NCI-H69 (cell line): ENCODE measurements around the gene NFS1.
"Not testable (repeated sequence)": the region's sequence is repeated elsewhere in the genome, so short reads cannot be mapped to it uniquely, and the experiment has no call there.

Experiments
- DNase-seq: peaks from one replicate; lab custom pipeline; 2025; lab: John Stamatoyannopoulos, UW

The NFS1 gene

DNA sequence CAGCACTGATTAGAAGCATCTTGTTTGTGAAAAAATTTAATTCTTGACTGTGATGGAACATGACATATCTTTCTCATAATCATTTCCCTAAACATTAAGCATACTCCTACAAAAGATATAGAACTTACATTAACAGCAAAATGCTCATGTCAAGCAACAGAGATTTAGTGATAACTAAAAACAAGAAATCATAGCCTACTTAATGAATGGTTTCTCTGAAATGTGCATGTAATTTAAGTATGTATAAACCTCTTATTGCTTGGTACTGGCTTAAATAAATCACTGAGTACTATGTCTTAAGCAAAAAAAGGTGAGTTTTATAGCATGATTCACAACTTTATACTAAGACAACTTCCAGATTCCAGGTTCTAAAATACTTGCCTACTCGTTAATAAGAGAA is 9.3 kb upstream of the NFS1 start:
- DNase-seq: no peak

DNA sequence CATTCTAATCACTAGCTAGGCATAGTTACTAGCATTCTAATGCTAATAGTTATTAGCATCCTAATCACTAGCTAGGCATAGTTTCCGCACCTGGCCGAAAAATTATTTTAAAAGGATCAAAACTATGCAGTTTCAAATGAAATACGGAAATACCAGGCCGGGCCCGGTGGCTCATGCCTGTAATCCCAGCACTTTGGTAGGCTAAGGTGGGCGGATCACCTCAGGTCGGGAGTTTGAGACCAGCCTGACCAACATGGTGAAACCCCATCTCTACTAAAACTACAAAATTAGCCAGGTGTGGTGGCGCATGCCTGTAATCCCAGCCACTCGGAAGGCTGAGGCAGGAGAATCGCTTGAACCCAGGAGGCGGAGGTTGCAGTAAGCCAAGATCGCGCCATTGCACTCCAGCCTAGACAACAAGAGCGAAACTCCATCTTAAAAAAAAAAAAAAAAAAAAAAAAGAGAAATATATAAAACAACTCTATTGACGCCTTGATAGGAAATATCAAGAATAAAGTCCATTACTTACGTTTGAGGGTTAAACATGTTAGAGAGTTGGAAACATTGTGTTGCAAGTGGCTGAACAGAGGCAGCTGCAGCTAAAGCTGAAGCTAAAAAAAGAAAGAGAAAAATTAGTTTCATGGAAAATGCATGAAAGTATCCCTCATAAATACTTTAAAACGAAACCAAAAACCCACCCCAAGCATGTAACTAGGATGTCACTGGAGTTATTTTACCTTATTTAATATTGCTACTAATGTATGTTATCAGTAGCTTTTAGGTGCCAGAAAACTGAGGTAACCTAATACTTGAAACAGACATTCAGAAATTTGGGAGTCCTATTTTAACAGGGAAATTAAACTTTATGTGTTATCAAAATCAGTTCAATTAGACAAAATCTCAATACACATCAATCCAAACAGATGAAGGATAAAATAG is 7.7 kb upstream of the NFS1 start:
- DNase-seq: not testable (repeated sequence)

DNA sequence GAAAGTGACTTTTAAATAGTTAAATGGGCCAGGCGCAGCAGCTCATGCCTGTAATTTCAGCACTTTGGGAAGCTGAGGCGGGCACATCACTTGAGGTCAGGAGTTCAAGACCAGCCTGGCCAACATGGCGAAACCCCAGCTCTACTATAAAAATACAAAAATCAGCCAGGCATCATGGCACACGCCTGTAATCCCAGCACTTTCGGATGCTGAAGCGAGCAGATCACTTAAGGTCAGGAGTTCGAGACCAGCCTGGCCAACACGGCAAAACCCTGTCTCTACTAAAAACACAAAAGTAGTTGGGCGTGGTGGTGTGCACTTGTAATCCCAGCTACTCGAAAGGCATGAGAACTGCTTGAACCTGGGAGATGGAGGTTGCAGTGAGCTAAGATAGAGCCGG is 6.7 kb upstream of the NFS1 start:
- DNase-seq: not testable (repeated sequence)

DNA sequence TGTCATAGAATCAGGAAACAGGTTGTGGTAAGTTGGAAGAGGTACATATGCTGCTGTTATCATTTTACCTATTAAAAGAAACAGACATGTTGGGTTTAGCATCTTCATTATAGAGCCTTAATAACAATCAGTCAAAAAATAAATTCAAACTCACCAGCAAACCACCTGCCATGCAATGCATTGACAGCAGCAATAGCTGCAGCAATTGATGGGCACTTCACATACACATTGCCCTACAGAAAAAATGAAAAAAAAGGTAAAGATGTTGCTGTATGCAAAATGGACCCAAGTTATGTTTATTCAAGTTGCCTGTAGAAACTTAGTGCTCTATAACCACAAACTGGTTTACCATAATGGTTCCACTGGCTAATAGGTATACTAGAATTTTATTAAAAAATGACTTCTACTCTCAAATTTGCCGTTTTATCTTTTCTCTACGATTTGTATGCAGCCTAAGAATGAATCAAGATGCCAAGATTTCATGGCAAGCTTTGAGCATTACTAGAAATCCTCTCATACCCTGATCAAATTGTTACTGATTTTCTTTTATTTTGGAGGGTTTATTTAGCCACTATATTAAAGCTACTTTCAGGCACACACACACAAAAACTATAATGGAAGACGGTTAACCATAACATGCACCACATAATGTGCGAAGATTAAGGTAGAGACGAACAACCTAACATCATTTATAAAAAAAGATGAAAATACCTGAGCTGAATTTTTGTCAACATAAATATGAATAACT is 5.5 kb upstream of the NFS1 start:
- no peak for DNase-seq

DNA sequence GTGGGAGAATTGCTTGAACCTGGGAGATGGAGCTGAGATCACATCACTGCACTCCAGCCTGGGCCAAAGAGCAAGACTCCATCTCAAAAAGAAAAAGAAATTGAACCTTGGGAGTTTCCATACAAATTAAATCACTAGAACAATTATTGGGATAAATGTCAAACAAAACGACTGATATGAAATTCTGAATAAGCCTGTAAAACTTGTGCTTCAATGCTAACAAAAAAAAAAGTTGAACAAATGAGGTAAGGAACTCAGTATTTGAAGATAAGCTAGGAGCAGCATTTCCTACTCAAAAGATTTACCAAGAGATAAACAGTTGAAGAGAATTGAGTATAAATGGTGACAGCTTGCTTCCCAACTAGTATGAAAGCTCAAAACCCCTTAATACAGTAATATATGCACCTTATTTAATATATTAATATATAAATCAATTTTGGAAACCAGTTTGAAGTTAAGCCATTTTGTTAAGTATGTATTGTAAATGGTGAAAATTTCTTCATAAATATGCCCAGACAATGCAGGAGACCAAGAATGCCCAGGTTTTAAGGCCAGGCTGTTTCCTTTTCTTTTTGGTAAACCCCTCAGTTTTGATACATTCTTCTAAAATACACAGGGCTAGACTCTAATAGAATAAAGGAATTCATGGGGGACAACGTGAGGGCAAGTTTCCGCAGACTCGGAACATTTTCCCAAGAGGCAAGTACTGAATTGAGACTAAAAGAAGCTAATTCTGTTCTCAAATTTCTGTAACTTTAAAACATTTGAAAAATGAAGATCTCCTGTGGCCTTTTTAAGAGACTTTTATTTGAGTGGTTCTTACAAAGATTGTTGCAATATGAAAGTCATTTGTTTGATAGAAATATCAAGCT is 3.9 kb upstream of the NFS1 start:
- DNase-seq: no peak

DNA sequence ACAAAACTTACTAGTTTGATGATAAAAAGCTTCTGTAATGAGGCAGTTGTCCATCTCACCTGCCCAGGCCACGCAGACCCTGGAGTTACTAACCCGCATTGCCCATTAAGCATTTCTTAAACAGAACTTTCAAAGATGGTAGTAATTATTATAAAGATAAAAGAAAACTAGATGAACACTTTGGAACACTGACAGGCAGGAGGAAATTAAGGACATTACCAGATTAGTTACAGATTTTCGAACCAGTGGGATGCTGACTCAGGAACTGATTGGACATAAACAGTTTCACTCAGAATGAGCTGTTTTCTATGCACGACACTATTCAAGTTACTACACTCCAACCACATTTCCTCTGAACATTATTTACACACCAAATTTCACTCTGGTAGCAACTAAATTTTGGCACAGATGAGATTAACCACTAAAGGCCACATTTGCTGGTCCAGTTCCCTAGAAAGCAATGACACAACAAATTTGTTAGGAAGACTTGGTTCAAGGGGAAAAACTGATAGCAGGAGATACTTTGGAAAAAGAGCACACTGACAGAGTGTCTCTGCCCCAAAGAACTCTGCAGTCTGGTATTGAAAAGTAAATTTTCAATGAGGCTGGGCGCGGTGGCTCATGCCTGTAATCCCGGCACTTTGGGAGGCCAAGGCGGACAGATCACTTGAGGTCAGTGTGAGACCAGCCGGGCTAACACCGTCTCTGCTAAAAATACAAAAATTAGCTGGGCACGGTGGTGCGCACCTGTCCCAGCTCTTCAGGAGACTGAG is 3.1 kb upstream of the NFS1 start:
- no peak for DNase-seq

DNA sequence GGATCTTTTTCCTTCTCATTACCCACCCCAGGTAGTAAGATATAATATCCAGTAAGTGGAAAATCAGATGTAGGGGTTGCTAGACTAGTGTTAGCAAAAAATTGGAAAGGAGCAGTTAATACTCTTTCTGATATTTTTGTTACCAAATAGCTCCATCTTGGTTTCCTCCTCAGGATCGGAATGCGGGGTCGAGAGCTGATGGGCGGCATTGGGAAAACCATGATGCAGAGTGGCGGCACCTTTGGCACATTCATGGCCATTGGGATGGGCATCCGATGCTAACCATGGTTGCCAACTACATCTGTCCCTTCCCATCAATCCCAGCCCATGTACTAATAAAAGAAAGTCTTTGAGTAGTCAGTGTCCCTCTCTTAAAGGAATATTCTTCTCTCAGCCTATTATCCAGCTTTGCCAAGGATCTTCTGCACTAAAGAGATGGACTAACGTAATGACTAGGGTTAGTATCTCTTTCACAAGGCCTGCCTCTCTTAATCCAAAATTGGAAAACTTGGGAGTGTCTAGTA is 1.5 kb upstream of the NFS1 start:
- no peak for DNase-seq

DNA sequence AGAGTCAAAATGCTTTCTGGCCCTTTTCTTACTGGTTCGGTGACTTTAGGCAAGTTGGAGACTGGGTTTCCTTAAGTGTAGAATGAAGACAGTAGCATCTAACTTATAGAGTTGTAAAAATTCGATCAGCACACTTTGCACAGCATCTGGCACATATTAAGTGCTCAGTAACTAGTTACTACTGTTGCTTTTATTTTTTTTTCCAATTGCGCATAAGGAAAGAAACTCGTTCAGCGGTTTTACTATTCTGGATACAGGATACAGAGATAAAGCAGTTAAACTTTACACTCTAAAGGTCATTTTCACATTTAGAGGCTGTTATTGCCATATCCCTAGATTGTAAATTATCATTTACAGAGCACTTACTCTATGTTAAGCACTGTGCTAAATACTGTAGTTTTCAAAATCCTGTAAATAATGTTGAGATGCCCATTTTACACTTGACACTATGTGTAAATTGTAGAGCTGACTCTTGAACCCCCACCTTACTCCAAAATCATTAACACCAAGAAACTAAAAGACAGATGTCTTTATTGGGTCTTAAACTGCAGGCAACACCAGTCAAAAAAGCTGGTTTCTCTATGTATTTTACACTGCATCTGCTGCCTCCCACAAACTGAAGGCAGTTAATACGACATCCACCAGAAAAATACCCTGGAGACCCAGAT is 939 bp upstream of the NFS1 start:
- no peak for DNase-seq

DNA sequence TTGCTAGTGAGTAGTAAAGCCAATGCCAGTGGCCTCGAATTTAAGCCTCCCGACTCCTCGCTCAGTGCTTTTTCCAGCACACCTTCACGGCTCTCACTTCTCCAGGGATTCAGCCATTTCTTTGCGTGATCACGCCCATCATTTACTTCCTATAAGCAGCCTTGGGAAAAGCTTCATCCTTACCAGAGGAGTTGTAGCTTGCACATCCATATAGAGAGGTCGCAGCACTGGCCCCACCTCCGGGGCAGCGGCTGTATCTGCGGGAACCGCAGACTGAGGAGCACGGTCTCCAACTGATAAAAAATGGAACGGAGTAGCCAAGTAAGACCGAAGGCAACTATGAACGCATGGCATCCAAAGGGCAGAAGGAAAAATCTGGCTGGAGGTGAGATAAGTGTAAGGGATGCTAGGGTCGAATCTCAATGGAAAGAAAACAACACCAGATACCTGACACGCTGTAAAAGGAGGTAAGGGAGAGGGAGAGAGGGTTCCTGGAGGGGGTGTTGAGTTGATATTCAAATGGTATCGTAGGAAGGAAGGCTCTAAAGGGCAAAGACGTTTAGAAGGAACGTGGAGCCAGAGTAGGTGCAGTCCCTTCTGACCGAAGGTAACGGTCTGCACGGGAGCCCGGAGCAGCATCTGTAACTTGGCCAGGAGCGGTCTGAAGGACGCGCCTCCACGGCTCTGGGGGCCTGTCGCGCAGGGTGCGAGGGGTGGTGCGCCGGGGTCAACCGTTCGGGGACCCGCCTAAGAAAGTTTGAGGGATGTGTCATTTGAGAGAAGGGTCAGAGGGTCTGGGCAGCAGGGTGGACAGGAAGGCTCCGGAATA is 640 bp downstream of the NFS1 start:
- peak; percentile 66 for DNase-seq

DNA sequence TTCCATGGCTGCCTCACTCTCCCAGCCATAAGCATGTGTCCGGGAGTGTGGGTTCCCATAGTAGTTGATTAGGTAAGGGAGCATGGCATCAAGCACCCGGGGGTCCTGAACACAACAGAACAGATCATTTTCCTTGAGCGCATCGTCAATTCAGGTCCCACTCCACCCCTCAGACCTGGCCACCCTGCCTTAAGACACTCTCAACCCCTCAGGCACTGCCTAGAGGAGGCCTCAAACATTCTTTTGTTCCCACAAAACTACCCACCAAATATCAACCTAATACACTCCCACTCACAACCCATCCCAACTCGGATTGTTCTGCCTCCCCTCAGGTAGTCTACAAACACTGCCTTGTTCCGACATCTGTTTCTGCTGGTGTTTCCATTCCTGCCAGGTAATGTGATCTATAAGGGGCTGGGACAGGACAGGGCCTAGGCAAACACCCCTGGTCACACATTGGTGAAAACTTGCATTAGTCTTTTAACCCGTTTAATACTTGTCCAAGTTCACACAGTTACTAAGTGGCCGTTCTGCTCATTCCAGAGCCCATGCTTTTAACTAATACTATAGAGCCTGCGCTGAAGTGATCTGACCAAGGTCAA is 1.4 kb downstream of the NFS1 start:
- no peak for DNase-seq

DNA sequence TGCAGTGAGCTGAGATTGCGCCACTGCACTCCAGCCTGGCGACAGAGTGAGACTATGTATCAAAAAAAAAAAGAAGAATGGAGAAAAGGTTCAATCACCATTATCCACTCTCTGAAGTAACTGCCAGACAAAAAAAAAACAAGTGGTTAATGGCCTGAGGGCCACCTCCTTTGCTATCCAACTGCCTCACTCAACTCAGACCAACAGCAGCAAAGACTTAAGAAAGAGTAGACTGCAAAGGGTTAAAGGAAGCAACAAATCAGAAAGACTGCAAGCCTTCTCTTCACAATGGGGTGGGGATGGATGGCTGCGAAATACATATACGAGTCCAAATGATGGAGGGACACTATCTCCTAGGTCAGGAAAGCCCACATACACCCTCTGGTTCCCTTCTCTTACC is 3.2 kb downstream of the NFS1 start:
- no peak for DNase-seq

DNA sequence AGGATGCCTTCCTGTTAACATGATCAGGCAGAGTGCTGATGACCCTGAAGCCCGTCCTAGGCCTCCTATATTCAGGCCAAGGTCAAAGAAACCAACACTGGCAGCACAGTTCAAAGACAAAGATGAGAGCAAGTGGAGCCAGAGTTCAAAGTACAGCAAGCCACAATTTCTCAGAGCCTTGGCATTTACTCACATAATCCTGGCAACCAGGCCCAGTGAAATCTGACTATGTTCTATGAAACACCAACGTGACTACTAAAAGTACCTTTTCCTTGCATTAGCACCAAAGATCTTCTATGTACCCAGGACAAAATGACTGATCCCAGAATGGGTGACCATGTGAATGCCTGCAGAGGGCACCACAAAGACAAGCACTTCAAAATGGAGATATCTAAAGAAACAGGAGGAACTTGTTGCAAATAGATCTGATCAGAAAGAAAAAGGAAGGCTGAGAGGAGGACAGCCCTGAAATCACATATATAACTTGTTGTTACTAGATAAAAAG is 3.9 kb downstream of the NFS1 start:
- DNase-seq: no peak

DNA sequence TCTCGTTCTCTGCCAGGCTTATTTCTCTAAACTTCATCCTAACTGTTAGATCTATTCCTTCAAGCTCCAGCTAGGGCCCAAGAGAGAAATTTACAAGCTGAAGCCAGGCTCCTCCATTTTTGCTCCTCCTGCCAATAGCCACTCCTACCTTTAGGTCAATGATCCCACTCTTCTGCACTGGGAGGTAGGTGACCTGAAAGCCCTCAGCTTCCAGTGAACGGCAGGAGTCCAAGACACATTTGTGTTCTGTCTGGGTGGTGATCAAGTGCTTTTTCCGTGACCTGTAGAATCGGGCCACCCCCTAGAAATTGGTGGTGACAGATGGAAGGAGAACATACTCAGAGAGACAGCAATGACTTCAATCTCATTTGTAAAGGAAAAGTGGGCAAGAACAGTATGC is 8.9 kb downstream of the NFS1 start:
- no peak for DNase-seq

DNA sequence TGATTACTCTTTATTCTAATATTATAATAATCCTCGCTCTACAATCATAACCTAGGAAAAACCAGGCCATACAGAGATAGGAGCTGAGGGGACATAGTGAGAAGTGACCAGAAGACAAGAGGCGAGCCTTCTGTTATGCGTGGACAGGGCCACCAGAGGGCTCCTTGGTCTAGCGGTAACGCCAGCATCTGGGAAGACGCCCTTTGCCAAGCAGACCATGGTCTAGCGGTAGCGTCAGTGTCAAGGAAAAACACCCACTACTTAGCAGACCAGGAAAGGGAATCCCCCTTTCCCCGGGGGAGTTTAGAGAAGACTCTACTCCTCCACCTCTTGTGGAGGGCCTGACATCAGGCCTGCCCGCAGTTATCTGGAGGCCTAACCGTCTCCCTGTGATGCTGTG is 12.3 kb downstream of the NFS1 start:
- peak; percentile 18 for DNase-seq

DNA sequence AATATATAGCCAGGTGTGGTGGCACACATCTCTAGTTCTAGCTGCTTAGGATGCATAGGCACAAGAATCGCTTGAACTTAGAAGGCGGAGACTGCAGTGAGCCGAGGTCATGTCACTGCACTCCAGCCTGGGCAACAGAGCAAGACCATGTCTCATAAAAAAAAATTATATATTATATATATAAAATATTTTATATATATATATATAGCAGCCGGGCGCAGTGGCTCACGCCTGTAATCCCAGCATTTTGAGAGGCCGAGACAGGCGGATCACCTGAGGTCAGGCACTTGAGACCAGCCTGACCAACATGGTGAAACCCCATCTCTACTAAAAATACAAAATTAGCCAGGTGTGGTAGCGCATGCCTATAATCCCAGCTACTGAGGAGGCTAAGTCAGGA is 13.8 kb downstream of the NFS1 start:
- not testable (repeated sequence) for DNase-seq

DNA sequence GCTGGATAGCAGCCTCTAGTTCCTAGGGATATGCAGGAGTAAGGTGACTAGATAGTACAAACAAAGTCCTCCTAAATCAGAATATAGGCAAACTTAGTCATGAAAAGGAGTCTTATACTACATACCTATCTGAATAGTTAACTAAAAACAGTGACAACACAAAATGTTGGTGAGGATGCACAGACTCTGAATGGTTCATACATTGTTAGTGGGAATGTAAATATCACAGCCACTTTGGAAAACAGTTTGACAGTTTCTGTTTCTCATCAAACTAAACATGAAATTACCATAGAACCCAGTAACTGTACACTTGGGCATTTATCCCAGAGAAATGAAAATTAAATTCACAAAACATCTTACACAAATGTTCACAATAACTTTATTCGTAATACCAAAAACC is 17.2 kb downstream of the NFS1 start:
- DNase-seq: no peak

DNA sequence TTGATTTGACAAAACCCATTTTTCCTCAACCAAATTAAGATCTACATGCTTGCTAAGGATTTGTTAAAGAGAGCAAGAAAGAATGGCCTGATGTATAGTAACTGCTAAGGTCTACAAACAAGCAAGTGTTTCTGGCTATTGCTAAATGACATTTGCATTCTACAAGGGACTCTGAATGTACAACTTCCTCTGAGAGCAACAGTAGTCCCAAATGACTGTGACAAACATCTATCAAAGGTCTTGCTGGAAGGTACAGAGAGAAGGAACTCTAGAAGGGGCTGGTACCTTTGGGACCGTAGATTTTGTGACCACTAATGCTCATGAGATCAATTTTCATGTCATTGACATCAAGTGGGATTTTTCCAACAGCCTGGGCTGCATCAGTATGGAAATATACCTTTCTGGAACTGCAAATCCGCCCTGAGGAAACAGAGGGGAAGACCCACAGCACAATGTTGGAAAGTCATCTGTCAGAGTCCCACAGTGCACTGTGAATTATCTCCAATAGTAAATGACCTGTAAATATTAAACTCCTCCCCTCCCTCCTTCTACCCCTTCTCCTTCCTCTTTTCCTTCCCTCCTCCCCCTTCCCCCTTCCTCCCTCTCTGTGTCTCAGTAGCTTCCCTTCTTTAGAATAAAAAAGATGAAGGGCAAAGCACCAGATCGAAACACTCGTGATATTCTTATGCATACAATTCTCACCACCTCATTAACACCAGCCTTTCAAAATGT is 18.5 kb downstream of the NFS1 start:
- no peak for DNase-seq

DNA sequence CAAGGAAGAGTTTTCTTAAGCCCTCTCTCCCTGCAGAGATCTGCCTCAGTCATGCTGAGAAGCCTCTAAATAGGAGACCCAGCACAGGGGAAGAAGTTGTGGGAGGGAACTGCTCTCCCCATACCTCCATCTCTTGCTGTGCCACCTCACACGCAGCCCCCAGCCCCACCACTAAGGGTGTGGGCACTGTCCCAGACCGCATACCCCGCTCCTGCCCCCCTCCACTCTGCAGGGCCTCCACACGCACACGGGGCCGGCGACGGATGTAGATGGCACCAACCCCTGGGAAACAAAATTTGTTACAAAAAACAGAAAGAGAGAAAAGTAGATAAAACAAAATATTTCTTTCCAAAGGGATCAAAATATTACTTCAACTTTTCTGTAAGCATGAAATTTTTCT is 24.2 kb downstream of the NFS1 start:
- DNase-seq: no peak

DNA sequence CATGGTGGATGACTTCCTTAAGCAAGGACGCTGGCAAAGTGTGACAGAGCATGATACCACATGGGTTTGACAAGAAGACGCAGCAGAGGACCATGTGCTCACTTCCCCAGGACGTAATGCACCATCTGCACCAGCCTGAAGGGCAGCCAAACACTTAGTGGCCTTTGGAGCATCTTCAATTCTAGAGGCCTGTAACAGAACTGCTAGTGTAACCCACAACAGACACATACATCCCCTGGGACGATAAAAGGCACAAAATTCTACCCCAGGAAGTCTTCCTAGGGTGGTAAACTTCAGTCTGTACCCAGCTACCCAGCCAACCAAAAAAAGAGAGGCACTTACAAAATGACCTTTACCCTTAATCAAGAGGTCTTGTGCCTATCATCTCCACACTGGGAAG is 25.3 kb downstream of the NFS1 start:
- no peak for DNase-seq
